Right hindlimb (tissue), 1 donor: ENCODE results near the gene TMEM255B.
A peak's percentile ranks its signal among the peaks of the same experiment; 100 is the strongest.

Experiments used
- DNase-seq: peaks from one replicate; pipeline ENCODE4 v3.0.0-alpha.2; 2018

Gene TMEM255B

GRCh38 chr13:113838711-113839201, 79.7 kb downstream of the TMEM255B start:
- DNase-seq: no peak

- no peak for DNase-seq
These were observed 80.6 kb downstream of the TMEM255B start for GRCh38 chr13:113839536-113840204.

GRCh38 chr13:113840541-113841352, 81.7 kb downstream of the TMEM255B start:
- DNase-seq: no peak

DNA sequence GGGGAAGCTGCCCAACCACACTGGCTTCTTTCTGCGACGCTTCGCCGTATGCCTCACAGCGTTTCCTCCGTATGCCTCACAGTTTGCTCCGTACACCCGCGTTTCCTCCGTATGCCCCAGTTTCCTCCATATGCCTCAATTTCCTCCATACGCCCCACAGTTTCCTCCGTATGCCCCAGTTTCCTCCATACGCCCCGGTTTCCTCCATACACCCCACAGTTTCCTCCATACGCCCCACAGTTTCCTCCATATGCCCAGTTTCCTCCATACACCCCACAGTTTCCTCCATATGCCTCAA, 82.3 kb downstream of the TMEM255B start:
- no peak for DNase-seq

DNA sequence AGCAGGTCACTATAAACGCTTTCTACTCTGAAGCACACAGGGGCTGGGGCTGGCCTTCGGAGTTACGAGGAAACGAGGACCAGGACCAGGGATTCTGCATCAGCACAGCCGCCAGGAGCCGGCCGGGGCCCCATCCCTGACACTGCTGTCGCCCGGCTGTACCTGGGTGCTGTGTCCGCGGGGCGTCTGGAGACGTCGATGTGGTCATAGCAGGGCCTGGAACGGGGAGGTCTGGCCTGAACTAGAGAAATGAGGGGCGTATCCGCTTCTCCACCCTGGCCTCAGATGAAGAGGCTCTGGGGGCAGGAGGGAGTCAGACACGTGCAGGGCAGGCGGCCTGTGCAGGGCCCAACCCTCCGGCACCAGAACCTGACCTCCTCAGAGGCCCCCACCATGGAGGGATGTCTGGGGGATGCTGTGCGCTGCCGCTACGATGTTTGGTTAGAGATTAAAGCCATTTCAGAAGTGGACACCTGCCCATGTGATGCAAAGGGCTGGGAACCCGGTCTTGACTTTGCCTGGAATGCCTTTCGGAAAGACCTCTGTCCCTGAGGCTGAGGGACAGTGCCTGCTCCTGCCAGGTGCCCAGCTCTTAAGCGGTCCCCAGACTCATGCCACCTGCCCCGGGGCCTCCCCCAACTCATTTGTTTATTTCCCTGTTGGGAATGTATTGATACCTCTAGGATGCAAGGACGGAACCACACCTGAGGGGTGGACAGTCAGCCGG, 83.5 kb downstream of the TMEM255B start:
- DNase-seq: no peak

DNA sequence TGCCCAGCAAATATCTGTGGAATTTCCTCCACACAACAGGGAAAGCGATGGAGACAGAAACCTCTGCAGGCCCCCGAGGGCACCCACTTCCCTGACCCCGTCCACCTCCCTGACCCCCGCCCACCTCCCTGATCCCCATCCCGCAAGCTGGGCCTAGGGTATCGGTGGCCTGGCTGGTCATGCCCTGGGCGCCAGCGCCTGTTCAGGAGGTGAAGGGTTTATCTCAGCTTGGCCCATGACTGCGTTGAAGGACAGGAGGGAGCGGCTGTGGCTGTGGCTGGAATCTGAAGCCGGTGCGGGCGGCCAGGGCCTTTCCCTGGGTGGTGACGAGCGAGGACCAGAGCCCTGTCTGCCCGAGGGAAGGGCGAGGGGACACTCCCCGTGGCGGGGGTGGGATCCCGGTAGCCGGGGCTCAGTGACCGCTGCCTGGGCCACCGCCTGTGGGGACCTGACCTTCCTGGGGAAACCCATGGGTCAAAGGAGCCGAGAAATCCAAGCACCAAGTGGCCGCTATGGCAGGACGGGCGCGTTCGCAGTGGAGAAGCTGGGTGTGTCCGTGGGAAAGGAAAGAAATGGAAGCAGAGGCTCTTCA, 84.1 kb downstream of the TMEM255B start:
- no peak for DNase-seq

DNA sequence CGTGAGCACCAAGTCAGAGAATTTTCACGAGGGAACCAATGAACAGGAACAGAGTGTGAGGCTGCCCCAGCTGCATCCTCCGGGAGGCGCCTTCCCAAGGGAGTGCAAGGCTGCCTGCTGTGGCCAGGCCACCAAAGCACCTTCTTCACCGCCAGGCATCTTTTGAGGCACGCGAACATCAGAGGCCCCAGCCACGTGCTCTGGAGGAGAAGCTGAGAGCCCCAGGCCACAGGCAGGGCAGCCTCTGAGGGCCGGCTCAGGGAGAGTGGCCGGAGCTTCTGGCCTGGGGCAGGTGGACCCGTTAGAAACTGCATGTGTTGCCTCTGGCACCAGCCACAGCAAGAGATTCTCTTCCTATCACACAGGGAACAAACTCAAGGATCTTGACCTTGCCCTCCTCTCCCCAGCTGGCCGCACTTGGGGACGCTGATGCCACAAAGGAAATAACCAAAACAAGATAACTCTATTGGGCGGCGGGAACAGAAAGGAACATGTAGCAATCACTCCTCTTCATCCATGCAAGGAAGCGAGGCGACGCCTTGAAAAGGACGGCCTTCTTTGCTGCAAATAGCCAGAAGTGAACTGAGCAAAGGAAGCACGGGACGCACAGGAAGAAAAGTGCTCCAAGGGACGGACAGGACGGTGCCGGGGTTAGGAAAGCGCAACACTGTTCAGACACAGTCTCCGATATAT, 85.0 kb downstream of the TMEM255B start:
- DNase-seq: no peak

DNA sequence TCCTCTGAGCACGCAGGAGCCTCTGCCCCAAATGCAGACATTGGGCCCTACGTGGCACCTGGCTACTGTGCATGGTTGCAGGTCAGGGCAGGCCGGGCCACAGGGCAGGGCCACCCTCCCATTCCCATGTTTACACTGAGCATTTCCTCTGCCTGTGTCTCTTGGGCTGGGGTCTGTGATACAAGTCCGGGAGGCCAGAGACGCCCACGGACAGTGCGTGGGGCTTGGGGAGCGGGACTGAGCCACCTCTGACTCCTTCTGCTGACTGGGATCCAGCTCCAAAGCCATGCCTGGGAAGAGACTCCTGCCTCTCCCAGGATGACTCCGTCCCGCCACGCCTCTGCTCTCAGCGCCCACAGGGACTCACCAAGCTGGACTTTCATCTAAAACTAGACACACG, 86.0 kb downstream of the TMEM255B start:
- DNase-seq: no peak

DNA sequence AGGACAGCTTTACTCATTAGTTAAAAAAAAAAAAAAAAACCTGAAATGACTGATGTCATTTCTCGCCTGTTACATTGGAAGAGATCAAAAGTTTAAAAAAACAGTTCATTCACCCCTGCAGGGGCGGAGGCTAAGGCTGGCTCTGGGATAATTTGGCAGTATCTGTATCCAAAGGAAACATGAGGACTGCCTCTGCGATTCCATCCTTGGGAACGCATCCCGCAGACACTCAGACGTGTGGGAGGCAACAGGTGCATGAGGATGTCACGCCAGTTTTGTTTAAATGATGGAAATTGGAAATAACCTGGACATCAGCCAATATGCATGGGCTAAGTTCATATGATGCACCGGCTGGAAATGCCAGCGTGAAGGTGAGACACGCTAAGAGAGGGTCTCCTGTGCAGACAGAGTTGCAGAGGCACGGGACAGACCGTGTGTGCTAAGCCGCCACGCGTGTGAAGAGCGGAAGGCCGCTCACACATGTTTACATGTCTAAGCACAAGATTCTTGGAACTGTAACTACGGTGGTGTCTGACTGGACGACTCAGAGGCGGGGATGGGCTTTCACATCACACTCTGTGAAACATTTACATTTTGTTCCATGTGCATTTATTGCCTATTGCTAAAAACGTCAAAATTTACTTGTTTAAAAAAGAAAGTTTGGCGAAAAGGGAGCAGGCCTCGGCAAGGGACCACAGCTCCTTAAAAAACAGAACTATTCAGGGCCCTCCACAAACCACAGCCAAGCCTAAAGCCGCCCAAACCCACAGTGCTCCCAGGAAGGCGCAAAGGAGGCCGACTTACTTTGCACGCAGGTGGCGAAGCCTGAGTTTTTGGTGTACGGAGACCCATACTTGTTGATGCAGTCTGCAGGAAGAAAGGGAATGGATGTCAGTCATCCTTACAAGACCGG, 87.0 kb downstream of the TMEM255B start:
- DNase-seq: no peak

DNA sequence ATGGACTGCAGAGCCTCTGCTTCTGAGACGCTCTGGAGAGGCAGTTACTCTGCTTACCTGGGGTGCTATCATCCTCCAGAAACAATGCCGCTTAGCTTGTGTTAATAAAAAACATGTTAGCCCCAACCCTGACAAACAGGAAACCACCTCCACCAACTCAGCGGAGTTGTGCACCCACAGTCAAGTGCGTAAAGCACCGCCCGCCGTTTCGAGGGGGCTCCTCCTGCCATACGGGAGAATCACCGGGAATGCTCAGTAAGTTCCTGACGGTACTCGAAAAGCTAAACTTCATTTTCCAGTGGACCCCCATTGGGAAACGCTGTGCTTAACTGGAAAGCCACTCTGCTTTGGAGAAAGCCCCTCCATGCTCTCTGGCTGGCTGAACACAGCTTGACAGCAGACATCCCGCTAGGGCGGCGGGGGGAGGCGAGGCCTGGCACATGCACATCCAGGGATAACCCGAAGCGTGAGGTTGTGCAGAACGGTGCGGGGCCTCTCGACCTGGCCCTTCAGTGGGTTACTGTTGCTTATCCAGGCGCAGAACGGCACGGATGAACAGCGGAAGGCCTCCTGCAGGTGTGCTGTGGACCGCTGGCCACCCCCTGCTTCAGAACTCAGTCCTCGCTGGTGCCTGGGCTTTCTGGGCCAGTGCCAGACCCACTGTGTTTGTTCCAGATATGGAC, 87.8 kb downstream of the TMEM255B start:
- no peak for DNase-seq

GRCh38 chr13:113848020-113848419, 89.0 kb downstream of the TMEM255B start:
- DNase-seq: peak; percentile 8

GRCh38 chr13:113848431-113849260, 89.6 kb downstream of the TMEM255B start:
- DNase-seq: peak; percentile 12

DNA sequence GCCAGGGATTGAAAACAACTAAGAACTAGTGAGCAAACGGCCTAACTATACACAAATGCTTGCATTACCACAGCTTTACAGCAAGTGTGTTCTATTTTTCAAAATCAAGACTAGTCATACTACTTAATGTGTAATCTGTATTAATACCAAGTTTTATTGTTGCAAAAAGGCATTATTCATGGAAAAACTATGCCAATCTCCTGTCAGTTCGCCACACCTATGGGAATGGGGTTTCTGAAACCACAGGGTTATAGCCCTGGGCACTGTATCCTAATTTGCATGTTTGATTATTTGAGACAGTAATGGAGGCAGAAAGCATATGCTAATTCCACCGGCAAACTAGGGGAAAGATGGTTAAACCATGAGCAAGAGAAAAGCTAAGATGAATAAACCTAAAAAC, 90.5 kb downstream of the TMEM255B start:
- DNase-seq: no peak

- DNase-seq: peak; percentile 4
These were observed 91.1 kb downstream of the TMEM255B start for GRCh38 chr13:113849981-113850721.

DNA sequence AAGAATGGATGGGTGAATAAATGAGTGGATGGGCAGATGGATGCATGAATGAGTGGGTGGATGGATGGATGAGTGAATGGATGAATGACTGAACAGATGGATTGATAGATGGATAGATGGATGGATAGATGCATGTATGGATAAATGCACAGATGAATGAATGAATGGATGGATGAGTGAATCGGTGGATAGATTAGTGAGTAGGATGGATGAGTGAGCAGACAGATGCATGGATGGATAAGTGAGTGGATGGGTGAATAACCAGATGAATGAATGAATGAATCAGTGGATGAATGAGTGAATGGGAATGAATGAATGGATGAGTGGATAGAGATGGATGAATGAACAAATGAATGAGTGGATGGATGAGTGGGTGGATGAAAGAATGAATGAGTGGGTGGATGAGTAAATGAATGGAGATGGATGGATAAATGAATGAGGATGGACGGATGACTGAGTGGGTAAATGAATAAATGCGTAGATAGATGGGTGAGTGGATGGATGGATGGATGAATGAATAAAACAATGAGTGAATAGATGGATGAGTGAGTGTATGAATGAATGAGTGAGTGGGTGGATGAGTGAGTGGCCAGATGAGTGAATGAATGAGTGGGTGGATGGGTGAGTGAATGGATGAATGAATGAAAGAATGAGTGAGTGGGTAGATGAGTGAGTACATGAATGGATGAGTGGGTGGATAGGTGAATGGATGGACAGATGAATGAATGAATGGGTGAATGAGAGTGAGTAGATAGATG, 91.9 kb downstream of the TMEM255B start:
- peak; percentile 1 for DNase-seq

- DNase-seq: no peak
These were observed 92.4 kb downstream of the TMEM255B start for GRCh38 chr13:113851480-113851803.

GRCh38 chr13:113851826-113852535, 93.0 kb downstream of the TMEM255B start:
- no peak for DNase-seq
